ENCODE data around the gene FBXO2.

Gene FBXO2

GRCh38 chr1:11682287-11682771, 28.1 kb upstream of the FBXO2 start:
- no peak for DNase-seq (ENCODE audit: low spot score)

GRCh38 chr1:11681071-11681771, 27.0 kb upstream of the FBXO2 start, which contains the start of gene MAD2L2:
TSS of gene MAD2L2 (minus strand) at chr1:11681148. CDS start at chr1:11680601, 547 bp downstream.
- DNase-seq (ENCODE audit: low spot score) = peak; percentile 98

DNA sequence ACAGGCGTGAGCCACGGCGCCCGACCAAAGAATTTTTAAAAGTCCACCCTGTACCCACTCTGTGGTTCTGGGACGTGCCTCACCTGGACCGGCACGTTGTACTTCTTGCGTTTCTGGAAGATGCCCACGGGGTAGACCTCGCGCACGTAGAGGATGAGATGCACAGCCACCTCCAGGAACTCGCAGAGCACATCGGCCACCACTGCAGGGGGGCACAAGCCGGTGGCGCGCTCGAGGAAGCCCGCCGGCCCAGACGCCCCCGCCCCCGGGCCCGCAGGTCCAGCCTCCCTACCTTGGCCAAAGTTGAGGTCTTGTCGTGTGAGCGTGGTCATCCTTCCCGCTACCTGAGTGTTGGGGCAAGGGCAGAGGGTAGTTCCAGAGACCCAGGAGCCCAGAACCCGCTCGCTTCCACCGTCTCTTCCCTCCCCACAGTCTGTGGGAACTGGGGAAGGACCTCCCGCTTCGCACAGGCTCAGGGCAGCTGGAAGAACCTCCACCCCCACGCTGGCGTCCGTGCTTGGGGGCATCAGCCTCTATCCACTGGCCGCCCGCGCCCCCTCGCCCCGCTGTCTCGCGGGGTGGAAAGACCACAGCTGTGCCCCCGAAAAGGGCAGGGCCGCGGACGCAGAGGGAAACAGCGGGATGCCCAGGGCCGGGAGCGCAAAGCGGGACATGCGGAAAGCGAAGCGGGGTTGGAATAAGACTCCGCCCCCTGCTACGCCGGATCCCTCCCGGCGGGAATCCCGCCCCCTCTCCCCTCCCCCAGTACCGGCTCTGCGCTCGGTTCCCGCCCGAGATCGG, 26.2 kb upstream of the FBXO2 start:
- no peak for DNase-seq (ENCODE audit: low spot score)

- DNase-seq (ENCODE audit: low spot score) = no peak
These were observed 24.2 kb upstream of the FBXO2 start for GRCh38 chr1:11678442-11678841.

DNA sequence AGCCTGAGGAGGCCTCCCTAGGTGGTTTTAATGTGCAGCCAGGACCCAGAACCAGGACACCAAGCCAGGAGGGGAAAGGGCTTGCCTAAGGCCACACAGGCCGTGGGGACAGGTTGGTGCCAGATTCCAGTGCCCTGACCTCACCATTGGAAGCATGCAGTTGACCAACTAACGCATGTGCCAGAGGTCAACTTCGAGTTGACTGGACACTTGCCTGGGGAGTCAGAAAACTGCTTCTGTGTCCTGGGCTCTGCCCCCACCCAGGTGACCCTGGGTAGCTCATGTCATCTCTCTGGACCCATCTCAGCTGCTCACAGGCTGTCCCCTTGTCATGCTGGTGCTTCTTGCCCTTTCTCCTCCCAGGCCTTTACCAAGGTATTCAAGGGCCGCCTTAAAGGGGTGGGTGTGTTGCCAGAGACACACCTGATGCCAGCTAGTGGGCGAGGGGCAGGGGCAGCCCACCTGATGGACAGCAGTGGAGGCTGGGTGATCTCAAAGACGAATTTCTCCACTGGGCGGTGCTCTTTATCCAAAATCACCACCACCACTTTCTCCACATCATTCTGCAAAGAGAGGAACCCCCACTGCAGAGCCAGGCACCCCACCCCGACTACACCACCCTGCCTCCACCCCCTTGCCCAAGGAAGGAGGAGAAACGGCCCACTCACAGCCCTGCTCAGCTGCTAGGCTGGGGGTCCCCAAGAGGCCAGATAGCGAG, 22.3 kb upstream of the FBXO2 start:
- DNase-seq (ENCODE audit: low spot score) = no peak

DNA sequence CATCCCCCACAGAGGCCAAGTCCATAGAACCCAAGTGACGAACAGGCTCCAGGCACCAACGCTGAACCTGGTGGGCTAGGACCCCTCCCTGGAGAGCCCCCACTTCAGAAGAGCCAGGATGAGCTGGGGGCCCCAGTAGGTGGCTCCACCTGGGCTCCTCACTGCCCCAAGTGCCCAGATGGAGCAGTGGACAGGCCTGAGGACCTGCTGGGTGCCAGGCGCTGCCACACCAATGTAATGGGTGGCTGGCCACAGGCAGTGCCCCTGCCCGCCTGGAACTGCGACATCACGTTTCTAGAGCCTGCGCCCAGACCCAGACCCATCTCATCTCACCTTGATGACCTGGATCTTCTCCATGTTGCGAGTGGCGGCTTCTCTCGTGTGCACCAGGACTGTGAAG, 21.1 kb upstream of the FBXO2 start:
- DNase-seq (ENCODE audit: low spot score) = no peak

- DNase-seq (ENCODE audit: low spot score) = no peak
These were observed 20.3 kb upstream of the FBXO2 start for GRCh38 chr1:11674488-11674887.

DNA sequence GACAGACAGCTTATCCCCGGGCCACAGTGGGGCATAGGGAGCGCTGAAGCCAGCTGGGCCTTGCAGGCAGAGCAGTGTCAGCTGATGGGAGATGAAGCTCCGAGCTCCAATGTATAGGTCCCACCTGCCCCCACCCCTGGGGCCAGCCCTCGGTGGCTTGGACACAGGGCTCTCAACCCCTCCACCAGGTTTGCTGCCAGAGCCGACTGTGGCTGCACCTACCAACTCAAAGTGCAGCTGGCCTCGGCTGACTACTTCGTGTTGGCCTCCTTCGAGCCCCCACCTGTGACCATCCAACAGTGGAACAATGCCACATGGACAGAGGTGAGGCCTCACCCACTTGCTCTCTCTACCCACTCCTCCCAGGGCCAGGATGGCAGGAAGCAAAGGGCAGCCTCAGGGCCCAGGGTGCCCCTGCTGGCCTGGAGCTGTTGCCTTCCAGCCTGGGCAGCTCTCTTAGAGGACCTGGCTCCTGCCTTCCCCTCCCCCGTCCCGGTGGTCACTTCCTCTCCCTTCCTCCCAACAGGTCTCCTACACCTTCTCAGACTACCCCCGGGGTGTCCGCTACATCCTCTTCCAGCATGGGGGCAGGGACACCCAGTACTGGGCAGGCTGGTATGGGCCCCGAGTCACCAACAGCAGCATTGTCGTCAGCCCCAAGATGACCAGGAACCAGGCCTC, 19.0 kb upstream of the FBXO2 start:
- DNase-seq (ENCODE audit: low spot score) = no peak

DNA sequence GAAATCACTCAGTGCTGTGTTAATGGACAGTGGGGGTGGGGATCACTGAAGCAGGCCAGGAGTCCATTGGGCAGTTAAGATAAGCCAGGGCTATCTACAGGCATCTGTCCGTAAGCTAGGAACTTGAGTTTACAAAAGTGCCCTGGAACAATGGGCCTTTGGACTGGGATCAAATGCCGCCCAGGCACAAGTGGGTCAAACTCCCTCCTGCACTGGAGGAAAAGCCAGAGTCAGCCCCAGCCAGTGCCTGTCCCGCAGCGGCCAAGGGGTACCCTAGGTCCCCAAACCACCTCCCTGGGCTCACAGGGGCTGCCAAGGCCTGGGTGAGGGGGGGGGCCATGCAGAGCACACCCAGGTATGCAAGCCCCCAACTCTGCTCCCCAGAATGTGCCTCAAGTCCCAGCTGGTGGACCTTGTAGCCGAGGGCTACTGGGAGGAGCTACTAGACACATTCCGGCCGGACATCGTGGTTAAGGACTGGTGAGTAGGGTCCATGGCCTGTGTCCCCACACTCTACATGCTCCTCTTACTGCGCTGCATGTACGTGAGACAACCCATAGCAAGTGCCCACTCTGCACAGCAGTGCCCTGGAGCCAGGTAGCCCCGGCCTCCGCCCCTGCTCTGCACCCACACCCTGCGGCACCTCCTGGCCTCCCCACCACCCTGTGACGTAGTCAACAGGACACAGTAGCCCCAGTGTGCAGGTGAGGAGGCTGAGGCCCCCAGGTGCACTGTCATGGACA, 17.5 kb upstream of the FBXO2 start:
- DNase-seq (ENCODE audit: low spot score) = no peak

DNA sequence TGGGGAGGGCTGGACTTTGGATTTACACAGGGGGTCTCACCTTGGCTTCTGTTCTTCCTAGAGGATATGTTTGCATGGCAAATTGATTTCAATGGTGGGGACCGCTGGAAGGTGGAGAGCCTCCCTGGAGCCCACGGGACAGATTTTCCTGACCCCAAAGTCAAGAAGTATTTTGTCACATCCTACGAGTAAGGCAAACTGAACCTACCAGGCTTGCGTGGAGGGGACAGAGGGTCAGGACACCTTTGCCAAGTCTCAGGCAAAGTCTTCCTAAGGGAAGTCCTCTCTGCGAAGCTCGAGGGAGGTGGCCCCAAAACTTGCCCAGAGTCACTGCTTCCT, 16.9 kb upstream of the FBXO2 start:
- no peak for DNase-seq (ENCODE audit: low spot score)

- no peak for DNase-seq (ENCODE audit: low spot score)
These were observed 16.5 kb upstream of the FBXO2 start for GRCh38 chr1:11670747-11671146.

- DNase-seq (ENCODE audit: low spot score) = no peak
These were observed 14.3 kb upstream of the FBXO2 start for GRCh38 chr1:11668516-11668915.

DNA sequence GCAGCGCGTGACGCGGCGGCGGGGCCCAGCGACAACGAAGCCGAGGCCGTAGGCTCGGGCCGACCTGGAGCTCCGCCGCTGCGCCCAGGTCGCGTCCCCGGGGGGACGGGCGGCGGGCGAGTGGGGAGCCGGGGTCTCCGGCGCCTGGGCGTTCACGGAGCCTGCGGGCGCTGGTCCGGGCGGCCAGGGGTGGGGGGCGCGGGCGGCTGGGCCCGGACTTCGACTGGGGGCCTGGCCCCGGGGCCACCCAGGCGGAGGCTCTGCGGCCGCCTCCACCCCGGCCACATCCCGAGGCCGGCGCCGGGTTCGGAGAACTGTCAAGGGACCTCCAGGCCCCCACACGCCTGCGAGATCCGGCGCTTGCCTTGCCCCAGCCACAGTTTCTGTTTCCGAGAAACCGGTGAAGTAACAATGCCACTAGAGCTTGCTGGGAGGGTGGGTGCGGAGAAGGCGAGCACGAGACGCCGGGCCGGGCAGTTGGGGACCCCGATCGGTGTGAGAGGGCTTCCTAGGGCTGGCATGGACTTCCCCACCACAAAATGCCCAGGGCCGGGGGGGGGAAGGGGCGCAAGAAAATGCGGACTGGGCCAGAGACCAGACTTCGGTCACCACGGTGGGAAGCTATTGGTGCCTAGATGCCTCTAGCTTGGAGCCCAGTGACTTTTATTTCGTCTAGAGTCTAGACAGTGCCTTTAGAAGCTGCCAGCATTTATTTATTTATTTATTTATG, 10.3 kb upstream of the FBXO2 start:
- DNase-seq (ENCODE audit: low spot score) = peak; percentile 70

GRCh38 chr1:11661103-11661502, 6.9 kb upstream of the FBXO2 start:
- DNase-seq (ENCODE audit: low spot score) = no peak

DNA sequence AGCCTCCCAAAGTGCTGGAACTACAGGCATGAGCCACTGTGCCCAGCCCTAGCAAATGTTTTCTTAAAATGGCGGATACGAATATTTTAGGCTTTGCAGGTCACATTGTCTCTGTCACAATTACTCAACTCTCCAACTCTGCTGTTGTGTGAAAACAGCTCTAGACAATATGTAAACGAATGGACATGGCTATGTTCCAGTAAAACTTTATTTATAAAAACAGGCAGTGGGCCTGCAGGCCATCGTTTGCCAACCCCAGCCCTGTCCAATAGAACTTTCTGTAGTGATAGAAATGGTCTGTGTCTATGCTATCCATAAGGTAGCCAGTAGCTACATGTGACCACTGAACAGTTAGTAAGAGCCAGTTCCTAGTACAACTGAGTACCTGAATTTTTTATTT, 5.5 kb upstream of the FBXO2 start:
- no peak for DNase-seq (ENCODE audit: low spot score)

DNA sequence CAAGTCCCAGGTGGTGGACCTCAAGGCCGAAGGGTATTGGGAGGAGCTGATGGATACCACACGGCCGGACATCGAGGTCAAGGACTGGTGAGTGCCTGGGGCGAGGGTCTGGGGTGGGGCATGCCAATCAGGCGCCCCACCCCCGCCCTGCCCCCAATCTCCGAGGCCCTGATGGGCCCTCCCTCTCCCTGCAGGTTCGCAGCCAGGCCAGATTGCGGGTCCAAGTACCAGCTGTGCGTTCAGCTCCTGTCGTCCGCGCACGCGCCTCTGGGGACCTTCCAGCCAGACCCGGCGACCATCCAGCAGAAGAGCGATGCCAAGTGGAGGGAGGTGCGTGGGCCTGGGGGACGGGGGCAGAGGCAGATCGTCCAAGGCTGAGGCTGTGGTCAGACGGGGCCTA, 4.3 kb upstream of the FBXO2 start:
- DNase-seq (ENCODE audit: low spot score) = no peak

DNA sequence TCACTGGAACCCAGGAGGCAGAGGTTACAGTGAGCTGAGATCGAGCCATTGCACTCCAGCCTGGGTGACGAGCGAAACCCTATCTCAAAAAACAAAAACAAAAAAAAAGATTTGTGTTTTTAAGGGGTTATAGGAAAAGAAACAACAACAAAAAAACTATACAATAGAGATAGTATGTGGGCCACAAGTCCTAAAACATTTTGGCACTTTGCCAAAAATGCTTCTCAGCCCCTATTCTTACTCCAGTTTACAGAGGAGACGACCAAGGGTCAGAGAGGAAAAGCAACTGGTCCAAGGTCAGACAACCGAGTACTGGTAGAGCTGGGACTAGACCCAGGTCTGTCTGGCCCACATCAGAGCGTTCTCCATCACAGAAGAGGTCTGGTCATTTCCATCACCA, 3.4 kb upstream of the FBXO2 start:
- DNase-seq (ENCODE audit: low spot score) = no peak

- peak; percentile 32 for DNase-seq (ENCODE audit: low spot score)
These were observed 945 bp upstream of the FBXO2 start for GRCh38 chr1:11654939-11655808.

DNA sequence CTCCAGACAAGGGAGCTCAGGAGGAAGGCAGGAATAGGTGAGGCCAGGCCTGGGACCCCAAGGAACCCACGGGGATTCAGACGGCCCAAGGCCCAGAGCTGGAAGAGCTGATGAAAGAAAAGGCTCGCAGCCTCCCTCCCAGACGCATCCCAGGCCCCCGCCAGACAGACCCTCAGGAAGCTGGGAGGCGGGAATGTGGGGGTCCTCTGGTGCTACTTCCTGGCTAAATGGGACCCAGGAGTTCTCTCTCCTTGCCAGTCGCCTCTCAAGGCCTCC, 430 bp downstream of the FBXO2 start:
- DNase-seq (ENCODE audit: low spot score) = no peak
